Trophoblast cell (in vitro differentiated cells and primary cell): ENCODE data around the gene TMEM252.

Source experiments
- DNase-seq, 2 donors: peaks; one replicate each; pipeline ENCODE4 v3.0.0-alpha.2; 2016
- H2AFZ ChIP-seq: 2 replicates; pipeline ENCODE4 v1.6.1; 2013; ENCODE audit warnings: low read length, moderate library complexity, mild to moderate bottlenecking; ENCODE audit not compliant: insufficient read depth, poor library complexity
- H2AK5ac ChIP-seq: 2 replicates; pipeline ENCODE4 v1.6.1; 2013; ENCODE audit warnings: mild to moderate bottlenecking, low read length
- H2BK120ac ChIP-seq: 2 replicates; pipeline ENCODE4 v1.6.1; 2013; ENCODE audit warnings: low read length, mild to moderate bottlenecking, moderate library complexity; ENCODE audit not compliant: insufficient read depth, poor library complexity
- H2BK12ac ChIP-seq: 2 replicates; pipeline ENCODE4 v1.6.1; 2013; ENCODE audit warnings: mild to moderate bottlenecking, low read length, moderate library complexity
- H2BK5ac ChIP-seq: 2 replicates; pipeline ENCODE4 v1.6.1; 2013; ENCODE audit warnings: low read length, low read depth, moderate library complexity, mild to moderate bottlenecking; ENCODE audit not compliant: poor library complexity
- H3K14ac ChIP-seq: 2 replicates; pipeline ENCODE4 v1.6.1; 2013; ENCODE audit warnings: mild to moderate bottlenecking, low read length
- H3K18ac ChIP-seq: 2 replicates; pipeline ENCODE4 v1.6.1; 2013; ENCODE audit warnings: mild to moderate bottlenecking, low read length
- H3K23ac ChIP-seq: 2 replicates; pipeline ENCODE4 v1.6.1; 2013; ENCODE audit warnings: low read length
- H3K27ac ChIP-seq: 2 replicates; pipeline ENCODE4 v1.5.1; 2013; ENCODE audit warnings: low read depth, mild to moderate bottlenecking, inconsistent platforms, low read length, moderate library complexity
- H3K27me3 ChIP-seq: 2 replicates; pipeline ENCODE4 v1.6.1; 2013; ENCODE audit warnings: inconsistent platforms, mild to moderate bottlenecking, low read length, moderate library complexity; ENCODE audit not compliant: insufficient read depth
- H3K36me3 ChIP-seq, 2 experiments: 1 replicate in 1 of 2; 2 replicates in 1 of 2; pipeline ENCODE4 v1.6.1; 2013; ENCODE audit warnings: low read length in 2 of 2, mild to moderate bottlenecking in 2 of 2, moderate library complexity in 1 of 2; ENCODE audit not compliant: insufficient read depth in 2 of 2, control insufficient read depth in 1 of 2
- H3K4ac ChIP-seq: 2 replicates; pipeline ENCODE4 v1.6.1; 2013; ENCODE audit warnings: low read depth, mild to moderate bottlenecking, low read length, moderate library complexity
- H3K4me1 ChIP-seq, 2 experiments: 1 replicate in 1 of 2; 2 replicates in 1 of 2; pipeline ENCODE4 v1.6.1; 2013; ENCODE audit warnings: low read length in 2 of 2, mild to moderate bottlenecking in 2 of 2, moderate library complexity in 1 of 2; ENCODE audit not compliant: insufficient read depth in 2 of 2, control insufficient read depth in 1 of 2
- H3K4me2 ChIP-seq: 2 replicates; pipeline ENCODE4 v1.6.1; 2013; ENCODE audit warnings: inconsistent platforms, mild to moderate bottlenecking, low read length, moderate library complexity
- H3K4me3 ChIP-seq: 2 replicates; pipeline ENCODE4 v1.5.1; 2013; ENCODE audit warnings: mild to moderate bottlenecking, low read depth, low read length, inconsistent platforms
- H3K79me1 ChIP-seq: one replicate; pipeline ENCODE4 v1.6.1; 2013; ENCODE audit warnings: low read length
- H3K79me2 ChIP-seq: 2 replicates; pipeline ENCODE4 v1.6.1; 2013; ENCODE audit warnings: low read length, mild to moderate bottlenecking; ENCODE audit not compliant: control insufficient read depth, insufficient read depth, poor library complexity
- H3K9ac ChIP-seq: 2 replicates; pipeline ENCODE4 v1.6.1; 2013; ENCODE audit warnings: mild to moderate bottlenecking, low read length
- H3K9me3 ChIP-seq: 2 replicates; pipeline ENCODE4 v1.6.1; 2013; ENCODE audit warnings: low read depth, mild to moderate bottlenecking, control low read depth, inconsistent platforms, low read length; ENCODE audit not compliant: insufficient read depth
- H4K12ac ChIP-seq: 2 replicates; pipeline ENCODE4 v1.6.1; 2013; ENCODE audit warnings: low read depth, mild to moderate bottlenecking, low read length, moderate library complexity
- H4K8ac ChIP-seq: 2 replicates; pipeline ENCODE4 v1.6.1; 2013; ENCODE audit warnings: low read depth, mild to moderate bottlenecking, low read length, moderate library complexity
- H4K91ac ChIP-seq: one replicate; pipeline ENCODE4 v1.6.1; 2013; ENCODE audit warnings: low read depth, mild to moderate bottlenecking, low read length, moderate library complexity
- WGBS: extraction: QIAGEN DNeasy Blood & Tissue Kit; methylation state at CpG from one replicate; pipeline ENCODE4 v1.1.7; 2013; ENCODE audit warnings: missing lambda C conversion rate; ENCODE audit not compliant: insufficient read length, insufficient coverage; ENCODE audit errors: extremely low coverage; 5-methylcytosine and 5-hydroxymethylcytosine counted together

TMEM252 gene

GRCh38 chr9:68577774-68578591 is 37.3 kb upstream of the TMEM252 start:
- no CpG with 5 or more reads among the region's 7 CpGs for WGBS
- H2BK120ac ChIP-seq: no peak overlapping the region
- no peak overlapping the region for H3K18ac ChIP-seq
- no peak overlapping the region for H4K12ac ChIP-seq
- H3K4me3 ChIP-seq: no peak overlapping the region
- H3K27ac ChIP-seq: no peak overlapping the region
- H3K4ac ChIP-seq: no peak overlapping the region
- H3K23ac ChIP-seq: no peak overlapping the region
- no peak overlapping the region for H4K8ac ChIP-seq
- H3K27me3 ChIP-seq: no peaks in the 10 kb centered on the region
- H2BK12ac ChIP-seq: no peak overlapping the region
- H3K4me2 ChIP-seq: no peak overlapping the region
- H2BK5ac ChIP-seq: no peak overlapping the region
- no peak overlapping the region for H2AFZ ChIP-seq
- no peak overlapping the region for H4K91ac ChIP-seq
- H3K4me1 ChIP-seq: no peaks in the 10 kb centered on the region
- DNase-seq: no peak
- H3K79me2 ChIP-seq: no peaks in the 10 kb centered on the region
- no peaks in the 10 kb centered on the region for H3K36me3 ChIP-seq
- no peak overlapping the region for H3K9ac ChIP-seq
- H3K79me1 ChIP-seq: no peaks in the 10 kb centered on the region
- H2AK5ac ChIP-seq: no peak overlapping the region
- no peaks in the 10 kb centered on the region for H3K9me3 ChIP-seq
- H3K14ac ChIP-seq: no peak overlapping the region

DNA sequence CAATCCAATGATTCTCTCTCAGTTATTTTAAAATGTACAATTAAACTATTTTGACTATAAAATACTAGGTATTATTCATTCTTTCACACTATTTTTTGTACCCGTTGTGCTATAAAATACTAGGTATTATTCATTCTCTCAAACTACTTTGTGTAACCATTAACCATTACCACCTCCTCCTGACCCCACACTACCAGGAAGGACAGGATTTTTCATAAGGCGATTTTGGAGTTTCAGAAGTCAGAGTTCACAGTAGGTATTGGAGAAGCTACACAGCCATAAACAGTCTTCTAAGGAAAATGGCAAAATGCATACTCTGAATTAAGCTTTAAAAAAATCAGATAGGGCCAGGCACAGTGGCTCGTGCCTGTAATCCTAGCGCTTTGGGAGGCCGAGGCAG is 35.1 kb upstream of the TMEM252 start:
- no peak for DNase-seq
- Histone ChIP-seq H2AK5ac (no peak overlapping the region), H2BK120ac (no peak overlapping the region), H3K27me3 (no peaks in the 10 kb centered on the region), H3K79me1 (no peaks in the 10 kb centered on the region), H3K18ac (no peak overlapping the region), H3K79me2 (no peaks in the 10 kb centered on the region), H3K9me3 (no peaks in the 10 kb centered on the region), H4K91ac (no peak overlapping the region), H4K8ac (no peak overlapping the region), H2BK5ac (no peak overlapping the region), H3K4me3 (no peak overlapping the region), H3K9ac (no peak overlapping the region), H2BK12ac (no peak overlapping the region), H3K36me3 (no peaks in the 10 kb centered on the region), H4K12ac (no peak overlapping the region), H3K27ac (no peak overlapping the region), H2AFZ (no peak overlapping the region), H3K14ac (no peak overlapping the region), H3K4me2 (no peak overlapping the region), H3K23ac (no peak overlapping the region), H3K4ac (no peak overlapping the region), H3K4me1 (no peaks in the 10 kb centered on the region)
- WGBS: no CpG with 5 or more reads among the region's 5 CpGs

- Histone ChIP-seq H2AK5ac (no peak overlapping the region), H2BK12ac (no peak overlapping the region), H3K27me3 (no peaks in the 10 kb centered on the region), H4K8ac (no peak overlapping the region), H3K27ac (no peak overlapping the region), H3K18ac (no peak overlapping the region), H2BK120ac (no peak overlapping the region), H3K79me2 (no peaks in the 10 kb centered on the region), H3K4me2 (no peak overlapping the region), H3K9ac (no peak overlapping the region), H3K14ac (no peak overlapping the region), H3K4me1 (no peaks in the 10 kb centered on the region), H3K79me1 (no peaks in the 10 kb centered on the region), H3K4ac (no peak overlapping the region), H2AFZ (no peak overlapping the region), H4K91ac (no peak overlapping the region), H3K36me3 (no peaks in the 10 kb centered on the region), H3K9me3 (no peaks in the 10 kb centered on the region), H4K12ac (no peak overlapping the region), H3K4me3 (no peak overlapping the region), H2BK5ac (no peak overlapping the region), H3K23ac (no peak overlapping the region)
- WGBS: no CpG with 5 or more reads among the region's 3 CpGs
- no peak for DNase-seq
Observed at GRCh38 chr9:68574150-68574549, 33.5 kb upstream of the TMEM252 start.

GRCh38 chr9:68567565-68567964 is 26.9 kb upstream of the TMEM252 start:
- Histone ChIP-seq H3K4me2 (no peak overlapping the region), H2BK12ac (no peak overlapping the region), H3K23ac (no peak overlapping the region), H4K8ac (no peak overlapping the region), H3K79me1 (no peaks in the 10 kb centered on the region), H3K4me1 (no peaks in the 10 kb centered on the region), H3K9me3 (no peaks in the 10 kb centered on the region), H3K79me2 (no peaks in the 10 kb centered on the region), H2AFZ (no peak overlapping the region), H3K27me3 (no peaks in the 10 kb centered on the region), H2BK120ac (no peak overlapping the region), H3K14ac (no peak overlapping the region), H2BK5ac (no peak overlapping the region), H3K36me3 (no peaks in the 10 kb centered on the region), H2AK5ac (no peak overlapping the region), H3K9ac (no peak overlapping the region), H3K18ac (no peak overlapping the region), H3K4ac (no peak overlapping the region), H4K91ac (no peak overlapping the region), H4K12ac (no peak overlapping the region), H3K27ac (no peak overlapping the region), H3K4me3 (no peak overlapping the region)
- no CpG with 5 or more reads among the region's 3 CpGs for WGBS
- no peak for DNase-seq
